ENCODE measurements around the gene TGFB1. TPM values are rescaled to one million over a fixed set of nuclear protein-coding genes. Genes with fewer than 3 reads are reported as not detected.

TGFB1 gene
- total RNA-seq, 1 donor from 2014 or later, result 244 TPM

GRCh38 chr19:41323430-41324125 is 30.1 kb downstream of the TGFB1 start:
- Mint-ChIP-seq H3K36me3 (ENCODE audit: unreplicated experiment) (peaks cover 8% of the 10 kb centered on the region), H3K27ac (ENCODE audit: unreplicated experiment) (peak overlapping the region; percentile 100), H3K4me1 (ENCODE audit: unreplicated experiment) (peaks cover 82% of the 10 kb centered on the region), H3K4me3 (ENCODE audit: unreplicated experiment) (peak overlapping the region; percentile 66), H3K9me3 (ENCODE audit: unreplicated experiment) (no peaks in the 10 kb centered on the region), H3K27me3 (ENCODE audit: unreplicated experiment) (no peaks in the 10 kb centered on the region)
- peak; percentile 98 for DNase-seq (ENCODE audit: extremely low spot score, unreplicated experiment)
- TF ChIP-seq, protein P1, sequence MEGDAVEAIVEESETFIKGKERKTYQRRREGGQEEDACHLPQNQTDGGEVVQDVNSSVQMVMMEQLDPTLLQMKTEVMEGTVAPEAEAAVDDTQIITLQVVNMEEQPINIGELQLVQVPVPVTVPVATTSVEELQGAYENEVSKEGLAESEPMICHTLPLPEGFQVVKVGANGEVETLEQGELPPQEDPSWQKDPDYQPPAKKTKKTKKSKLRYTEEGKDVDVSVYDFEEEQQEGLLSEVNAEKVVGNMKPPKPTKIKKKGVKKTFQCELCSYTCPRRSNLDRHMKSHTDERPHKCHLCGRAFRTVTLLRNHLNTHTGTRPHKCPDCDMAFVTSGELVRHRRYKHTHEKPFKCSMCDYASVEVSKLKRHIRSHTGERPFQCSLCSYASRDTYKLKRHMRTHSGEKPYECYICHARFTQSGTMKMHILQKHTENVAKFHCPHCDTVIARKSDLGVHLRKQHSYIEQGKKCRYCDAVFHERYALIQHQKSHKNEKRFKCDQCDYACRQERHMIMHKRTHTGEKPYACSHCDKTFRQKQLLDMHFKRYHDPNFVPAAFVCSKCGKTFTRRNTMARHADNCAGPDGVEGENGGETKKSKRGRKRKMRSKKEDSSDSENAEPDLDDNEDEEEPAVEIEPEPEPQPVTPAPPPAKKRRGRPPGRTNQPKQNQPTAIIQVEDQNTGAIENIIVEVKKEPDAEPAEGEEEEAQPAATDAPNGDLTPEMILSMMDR (IDR thresholded peaks at IDR 0.05), result no peak

GRCh38 chr19:41323023-41323422 is 30.7 kb downstream of the TGFB1 start:
- Mint-ChIP-seq H3K9me3 (ENCODE audit: unreplicated experiment) (no peaks in the 10 kb centered on the region), H3K36me3 (ENCODE audit: unreplicated experiment) (peaks cover 12% of the 10 kb centered on the region), H3K27ac (ENCODE audit: unreplicated experiment) (peak overlapping the region; percentile 100), H3K27me3 (ENCODE audit: unreplicated experiment) (no peaks in the 10 kb centered on the region), H3K4me3 (ENCODE audit: unreplicated experiment) (peak overlapping the region; percentile 66), H3K4me1 (ENCODE audit: unreplicated experiment) (peaks cover 76% of the 10 kb centered on the region)
- no peak for DNase-seq (ENCODE audit: extremely low spot score, unreplicated experiment)
- TF ChIP-seq, protein P1 (IDR thresholded peaks at IDR 0.05), result no peak

GRCh38 chr19:41322451-41322850 is 31.3 kb downstream of the TGFB1 start:
- no peak for DNase-seq (ENCODE audit: extremely low spot score, unreplicated experiment)
- Mint-ChIP-seq H3K4me3 (ENCODE audit: unreplicated experiment) (peak overlapping the region; percentile 66), H3K27me3 (ENCODE audit: unreplicated experiment) (no peaks in the 10 kb centered on the region), H3K36me3 (ENCODE audit: unreplicated experiment) (peaks cover 18% of the 10 kb centered on the region), H3K9me3 (ENCODE audit: unreplicated experiment) (no peaks in the 10 kb centered on the region), H3K4me1 (ENCODE audit: unreplicated experiment) (peaks cover 72% of the 10 kb centered on the region), H3K27ac (ENCODE audit: unreplicated experiment) (peak overlapping the region; percentile 100)
- TF ChIP-seq, protein P1 (IDR thresholded peaks at IDR 0.05), result no peak

DNA sequence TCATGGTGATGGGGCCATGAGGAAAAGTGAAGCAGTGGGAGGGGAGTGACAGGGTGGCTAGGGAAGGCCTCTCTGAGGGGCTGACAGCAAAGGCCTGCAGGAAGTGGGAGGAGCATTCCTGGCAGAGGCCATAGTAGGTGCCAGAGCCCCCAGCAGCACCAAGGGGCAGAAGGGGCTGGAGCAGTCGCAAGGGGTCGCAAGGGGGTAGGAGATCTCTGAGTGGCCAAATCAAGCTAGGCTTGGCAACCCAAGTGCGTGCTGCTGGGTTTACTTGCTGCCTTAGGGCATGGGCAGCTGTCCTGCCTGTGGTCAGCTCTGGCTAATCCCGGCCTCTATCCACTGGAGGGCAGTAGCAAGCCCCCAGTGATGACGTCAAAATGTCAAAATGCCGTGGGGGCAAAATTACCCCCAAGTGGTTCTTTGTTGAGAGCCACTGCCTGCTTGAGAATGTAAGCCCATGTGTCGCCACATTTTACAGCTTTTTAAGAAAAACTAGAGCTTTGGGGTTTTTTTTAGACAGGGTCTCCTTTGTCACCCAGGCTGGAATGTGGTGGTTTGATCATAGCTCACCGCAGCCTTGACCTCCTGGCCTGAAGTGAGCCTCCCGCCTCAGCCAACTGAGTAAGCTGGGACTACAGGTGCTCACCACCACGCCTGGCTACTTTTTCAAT is 32.0 kb downstream of the TGFB1 start:
- H3K27me3 Mint-ChIP-seq (ENCODE audit: unreplicated experiment), result no peaks in the 10 kb centered on the region
- no peaks in the 10 kb centered on the region for H3K9me3 Mint-ChIP-seq (ENCODE audit: unreplicated experiment)
- peaks cover 25% of the 10 kb centered on the region for H3K36me3 Mint-ChIP-seq (ENCODE audit: unreplicated experiment)
- peak; percentile 90 for DNase-seq (ENCODE audit: extremely low spot score, unreplicated experiment)
- peaks cover 67% of the 10 kb centered on the region for H3K4me1 Mint-ChIP-seq (ENCODE audit: unreplicated experiment)
- no peak overlapping the region for H3K4me3 Mint-ChIP-seq (ENCODE audit: unreplicated experiment)
- peak overlapping the region; percentile 100 for H3K27ac Mint-ChIP-seq (ENCODE audit: unreplicated experiment)
- TF ChIP-seq, protein P1 (IDR thresholded peaks at IDR 0.05), result peak; percentile 78

- Mint-ChIP-seq H3K27ac (ENCODE audit: unreplicated experiment) (peak overlapping the region; percentile 100), H3K9me3 (ENCODE audit: unreplicated experiment) (no peaks in the 10 kb centered on the region), H3K36me3 (ENCODE audit: unreplicated experiment) (peaks cover 30% of the 10 kb centered on the region), H3K4me3 (ENCODE audit: unreplicated experiment) (no peak overlapping the region), H3K27me3 (ENCODE audit: unreplicated experiment) (no peaks in the 10 kb centered on the region), H3K4me1 (ENCODE audit: unreplicated experiment) (peaks cover 61% of the 10 kb centered on the region)
- DNase-seq (ENCODE audit: extremely low spot score, unreplicated experiment), result no peak
- TF ChIP-seq, protein P1 (IDR thresholded peaks at IDR 0.05), result no peak
Measured at GRCh38 chr19:41321204-41321599, 32.5 kb downstream of the TGFB1 start.

Data from osteocyte (in vitro differentiated cells).